Omental fat pad (tissue), 4 donors: ENCODE measurements around the gene LHFPL2. TPM values are rescaled to one million over a fixed set of nuclear protein-coding genes. Genes with fewer than 3 reads are reported as not detected.
A peak's percentile ranks its signal among the peaks of the same experiment; 100 is the strongest.

Source experiments
- ATAC-seq: fragments of 150-250 bp; one replicate; pipeline ENCODE4 v1.9.1; 2016; ENCODE audit warnings: mild to moderate bottlenecking, moderate library complexity; ENCODE audit not compliant: low FRiP score
- DNase-seq: peaks from one replicate; pipeline ENCODE4 v3.0.0-alpha.2; 2019; ENCODE audit warnings: low spot score
- CTCF ChIP-seq, 3 donors: fragments of 450-650 bp; IDR thresholded peaks; one replicate each; pipeline ENCODE4 v1.5.1; 2016 to 2017; ENCODE audit warnings: antibody characterized with exemption in 3 of 3, mild to moderate bottlenecking in 3 of 3, moderate library complexity in 2 of 3
- total RNA-seq, 4 donors: library from RNA; depleted of rRNA; stranded (reverse); fragments of >200 nt; gene quantifications; one replicate each; pipeline ENCODE4 v1.1.0, GENCODE V29; 2016

The LHFPL2 gene
- total RNA-seq, 4 donors from 2014 or later = 37.1 to 146 (median 45.9) TPM

GRCh38 chr5:78521455-78521854 lies 127.1 kb downstream of the LHFPL2 start:
- no peak for ATAC-seq
- no peak for DNase-seq
- no peak for TF ChIP-seq CTCF (IDR thresholded peaks at IDR 0.05)

DNA sequence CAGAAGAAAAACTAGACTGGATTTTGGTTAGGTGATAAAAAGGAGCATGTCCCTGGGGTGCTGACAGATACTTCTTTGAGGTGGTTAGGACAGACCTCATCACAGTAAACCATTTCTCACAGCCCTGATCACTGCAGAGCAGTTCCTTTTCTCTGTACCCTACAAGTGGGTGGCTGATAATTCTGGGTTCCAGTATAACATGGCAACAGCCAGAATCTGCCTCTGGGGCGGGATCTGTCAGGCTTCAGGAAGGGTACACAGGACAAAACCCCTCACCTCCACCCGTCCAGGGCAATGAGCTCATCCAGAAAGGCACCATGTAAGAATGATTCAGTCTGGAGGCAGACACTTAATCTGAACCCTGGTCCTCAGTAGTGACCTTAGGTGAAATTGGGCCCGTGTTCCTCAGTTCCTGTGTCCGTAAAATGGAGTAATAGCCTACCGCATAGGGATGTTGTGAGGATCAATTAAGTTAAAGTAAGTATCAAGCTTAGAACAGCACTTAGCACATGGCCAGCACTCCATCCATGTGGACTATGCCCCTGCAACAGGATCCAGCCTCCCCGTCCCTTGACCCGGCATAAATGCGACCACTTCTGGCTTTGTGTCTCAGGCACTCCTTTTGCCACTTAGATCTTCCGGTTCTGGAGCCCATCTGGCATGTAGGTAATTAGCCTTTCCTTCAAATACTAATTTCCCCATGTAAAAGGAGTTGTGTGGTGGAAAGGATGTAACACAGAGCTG lies 129.2 kb downstream of the LHFPL2 start:
- ATAC-seq (no peak), DNase-seq (no peak)
- no peak for TF ChIP-seq CTCF (IDR thresholded peaks at IDR 0.05)

DNA sequence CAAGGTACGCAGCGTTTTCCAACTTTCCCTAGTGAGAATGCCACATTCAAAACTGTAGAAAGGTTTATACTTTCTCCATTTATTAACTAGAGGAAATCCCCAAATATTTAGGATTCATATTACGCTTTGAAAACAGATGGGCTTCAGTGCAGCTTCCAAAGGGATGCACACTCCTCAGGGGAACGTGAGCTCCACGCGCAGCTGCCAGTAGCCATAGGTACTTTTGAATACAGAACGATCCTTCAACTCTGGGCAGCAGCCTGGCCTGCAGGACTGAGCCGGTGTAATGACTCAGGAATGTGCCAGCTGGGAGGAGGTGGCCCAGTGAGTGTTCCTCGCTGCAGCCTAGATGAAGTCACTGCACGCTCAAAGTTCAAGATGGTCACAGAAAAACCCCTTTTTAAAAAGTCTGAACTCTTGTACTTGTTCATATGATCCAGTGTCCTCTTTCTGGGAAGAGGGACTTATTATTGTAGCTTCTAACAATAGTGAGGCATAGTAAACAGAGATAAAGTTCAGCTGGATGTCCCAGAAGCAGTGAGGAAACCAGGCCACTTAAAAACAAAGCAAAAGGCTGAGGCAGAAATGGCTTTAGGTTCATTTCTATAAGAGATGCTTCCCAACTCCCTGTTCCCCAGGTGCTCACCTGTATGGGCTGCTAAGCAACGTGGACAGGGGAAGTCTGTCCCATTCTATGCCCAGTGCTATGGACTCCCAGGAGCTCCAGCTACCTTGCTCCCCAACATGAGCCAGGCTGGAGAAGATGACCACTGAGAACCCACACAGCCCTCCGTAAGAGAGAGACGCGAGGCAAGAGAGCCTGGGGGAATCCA lies 130.0 kb downstream of the LHFPL2 start:
- no peak for TF ChIP-seq CTCF (IDR thresholded peaks at IDR 0.05)
- peak; percentile 48 for DNase-seq
- ATAC-seq = peak; percentile 67

DNA sequence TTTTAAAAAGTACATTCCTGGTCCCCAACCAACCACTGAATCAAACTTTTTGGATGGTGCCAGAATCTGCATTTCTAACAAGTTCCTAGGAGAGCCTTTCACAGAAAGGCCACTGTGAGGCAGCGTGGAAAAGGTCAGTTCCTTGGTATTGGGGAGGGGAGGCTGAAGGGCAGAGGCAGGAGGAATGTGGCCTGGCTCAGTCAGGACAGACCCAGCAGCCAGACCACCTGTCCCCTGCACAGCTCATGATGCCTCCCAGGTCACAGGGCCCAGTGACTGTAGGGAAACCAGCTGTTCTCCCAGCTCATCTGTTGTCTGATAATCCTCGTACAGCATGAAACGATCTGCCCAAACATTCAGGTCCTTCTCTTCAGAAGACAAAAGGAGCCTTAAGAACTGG lies 132.9 kb downstream of the LHFPL2 start:
- DNase-seq (no peak), ATAC-seq (no peak)
- no peak for TF ChIP-seq CTCF (IDR thresholded peaks at IDR 0.05)

GRCh38 chr5:78514427-78515330 lies 133.9 kb downstream of the LHFPL2 start:
- DNase-seq = no peak

More at GRCh38 chr5:78514427-78515330, 133.9 kb downstream of the LHFPL2 start:
- no peak for TF ChIP-seq CTCF (IDR thresholded peaks at IDR 0.05)
- no peak for ATAC-seq
